WI38 (cell line): Measurements from ENCODE around the gene LYRM4.

Experiments
- H3K4me3 ChIP-seq: 2 replicates; pipeline ENCODE4 v1.5.1; 2011; ENCODE audit warnings: low read depth, mild to moderate bottlenecking, control low read depth, low read length
- CTCF ChIP-seq: IDR thresholded peaks from 2 replicates; pipeline ENCODE4 v1.5.1; 2012; ENCODE audit warnings: low read depth, mild to moderate bottlenecking, control low read depth, low read length

Gene LYRM4

GRCh38 chr6:5157621-5158138 is 103.1 kb downstream of the LYRM4 start:
- no peak overlapping the region for H3K4me3 ChIP-seq
- no peak for TF ChIP-seq CTCF

GRCh38 chr6:5156627-5157026 is 104.1 kb downstream of the LYRM4 start:
- no peak overlapping the region for H3K4me3 ChIP-seq
- TF ChIP-seq CTCF = no peak

- no peak overlapping the region for H3K4me3 ChIP-seq
- TF ChIP-seq CTCF = no peak
Observed at GRCh38 chr6:5155906-5156305, 104.8 kb downstream of the LYRM4 start.

- H3K4me3 ChIP-seq = no peak overlapping the region
- TF ChIP-seq CTCF = no peak
Observed at GRCh38 chr6:5153186-5153585, 107.6 kb downstream of the LYRM4 start.

GRCh38 chr6:5152460-5152859 is 108.3 kb downstream of the LYRM4 start:
- no peak for TF ChIP-seq CTCF
- no peak overlapping the region for H3K4me3 ChIP-seq

GRCh38 chr6:5151955-5152401 is 108.8 kb downstream of the LYRM4 start:
- no peak for TF ChIP-seq CTCF
- no peak overlapping the region for H3K4me3 ChIP-seq

GRCh38 chr6:5151360-5151954 is 109.3 kb downstream of the LYRM4 start:
- H3K4me3 ChIP-seq = no peak overlapping the region
- TF ChIP-seq CTCF = no peak
